ENCODE measurements around the gene CDC45.
"Not testable (repeated sequence)": the region's sequence is repeated elsewhere in the genome, so short reads cannot be mapped to it uniquely, and the experiment has no call there.

Gene CDC45

DNA sequence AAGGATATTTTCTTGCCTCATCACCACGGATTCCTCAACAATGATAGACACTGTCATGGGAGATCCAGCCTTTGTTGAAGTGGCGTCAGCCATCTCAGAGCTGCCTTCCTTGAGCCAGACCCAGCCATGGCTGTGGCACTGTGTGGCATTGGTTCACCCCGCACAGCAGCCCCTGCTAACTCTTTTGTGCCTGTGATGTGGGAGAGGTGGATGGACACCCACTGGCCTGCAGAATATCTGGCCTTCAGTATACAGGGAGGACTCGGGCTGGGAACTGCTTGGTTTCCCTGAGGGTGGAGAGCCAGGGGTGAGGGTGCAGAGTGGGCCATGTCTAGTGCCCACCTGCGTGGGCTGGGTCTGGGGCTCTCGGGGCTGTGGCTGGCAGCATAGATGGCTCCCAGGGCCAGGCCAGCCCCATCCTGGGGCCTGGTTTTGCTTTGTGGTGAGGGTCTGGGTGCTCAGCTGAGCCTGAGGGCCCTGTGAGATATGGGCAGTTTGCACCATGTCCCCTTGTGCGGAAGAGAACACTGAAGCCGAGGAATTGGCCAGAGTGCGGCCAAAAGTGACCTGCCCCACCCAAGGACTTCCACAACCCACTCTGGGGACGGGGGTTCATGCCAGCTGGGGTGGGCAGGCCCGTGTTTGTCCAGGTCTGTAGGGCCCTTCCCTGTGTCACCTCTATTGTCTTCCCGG lies 38.3 kb downstream of the CDC45 start:
- DNase-seq, result no peak

- no peak for DNase-seq
Measured at GRCh38 chr22:19518635-19519034, 38.9 kb downstream of the CDC45 start.

DNA sequence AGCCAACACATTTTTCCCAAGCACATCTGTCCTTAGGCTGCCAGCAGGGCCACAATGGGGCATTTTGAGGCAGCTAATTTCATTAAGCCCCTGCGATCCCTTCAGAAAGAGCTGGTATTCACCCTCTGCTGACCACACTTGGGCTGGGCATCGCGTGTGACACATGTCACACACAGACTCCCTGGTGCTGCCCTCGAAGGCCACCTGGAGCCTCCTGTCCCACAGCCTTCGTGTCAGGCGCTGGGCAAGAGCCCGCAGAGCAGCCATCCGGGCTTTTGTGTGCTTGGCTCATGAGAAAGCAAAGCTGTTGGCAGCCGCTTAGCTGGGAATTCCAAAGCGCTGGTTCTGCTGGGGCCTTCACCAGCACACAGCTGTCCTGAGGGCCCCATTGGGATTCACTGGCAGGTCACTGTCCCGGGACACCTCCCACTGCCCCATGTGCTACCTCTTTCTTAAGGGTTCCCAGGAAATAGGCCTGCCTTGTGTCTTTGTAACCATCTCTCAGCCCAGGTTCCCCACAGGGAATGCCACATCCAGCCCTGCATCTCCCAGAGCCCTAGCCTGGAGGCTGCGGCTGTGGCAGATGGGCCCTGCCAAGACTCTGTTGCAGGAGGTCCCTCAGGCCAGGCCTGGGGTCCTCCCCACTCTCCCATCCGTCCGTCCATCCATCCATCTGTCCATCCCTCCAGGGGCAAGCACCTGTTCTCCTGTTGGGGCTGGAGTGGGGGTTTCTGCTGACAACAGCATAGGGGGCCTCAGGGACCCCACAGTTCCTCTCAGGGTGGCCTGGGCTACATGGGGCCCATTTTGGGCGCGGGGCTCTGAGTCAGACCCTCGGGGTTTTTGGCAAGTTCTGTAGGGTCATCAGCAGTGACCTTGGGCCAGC lies 39.6 kb downstream of the CDC45 start:
- DNase-seq, result no peak

GRCh38 chr22:19520007-19520406 lies 40.3 kb downstream of the CDC45 start:
- no peak for DNase-seq

DNA sequence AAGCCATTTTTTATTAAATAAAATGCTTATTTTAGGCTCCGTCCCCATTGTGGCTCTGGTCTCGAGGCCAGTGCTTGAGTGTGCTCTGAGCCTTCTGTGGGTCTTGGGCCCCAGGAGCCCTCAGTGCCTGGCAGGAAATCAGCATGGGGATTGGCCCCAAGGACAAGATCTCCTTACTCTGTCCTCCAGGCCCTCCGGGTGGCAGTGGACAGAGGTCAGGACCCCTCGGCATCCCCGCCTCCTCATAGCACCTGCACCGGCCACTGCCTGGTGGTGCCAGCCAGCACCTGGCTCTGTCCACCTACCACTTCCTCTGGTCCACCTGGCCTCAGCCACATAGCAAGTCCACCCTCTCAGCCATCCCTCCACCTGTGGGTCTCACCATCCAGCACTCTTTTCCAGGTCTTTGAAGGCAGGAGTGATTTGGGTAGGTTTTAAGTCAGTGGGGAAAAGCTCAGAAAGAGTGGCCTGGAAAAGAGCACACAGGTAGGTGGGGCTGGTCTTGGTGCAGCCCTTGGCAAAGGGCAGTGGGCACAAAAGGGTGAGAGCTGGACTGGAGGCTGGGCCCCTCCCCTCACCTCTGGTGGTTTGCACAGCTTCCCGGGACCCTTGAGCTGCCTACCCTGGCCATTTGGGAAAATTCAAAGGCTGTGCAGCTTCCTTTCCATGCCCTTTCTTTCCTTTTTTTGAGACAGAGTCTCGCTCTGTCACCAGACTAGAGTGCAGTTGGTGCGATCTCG lies 41.0 kb downstream of the CDC45 start:
- DNase-seq, result no peak

DNA sequence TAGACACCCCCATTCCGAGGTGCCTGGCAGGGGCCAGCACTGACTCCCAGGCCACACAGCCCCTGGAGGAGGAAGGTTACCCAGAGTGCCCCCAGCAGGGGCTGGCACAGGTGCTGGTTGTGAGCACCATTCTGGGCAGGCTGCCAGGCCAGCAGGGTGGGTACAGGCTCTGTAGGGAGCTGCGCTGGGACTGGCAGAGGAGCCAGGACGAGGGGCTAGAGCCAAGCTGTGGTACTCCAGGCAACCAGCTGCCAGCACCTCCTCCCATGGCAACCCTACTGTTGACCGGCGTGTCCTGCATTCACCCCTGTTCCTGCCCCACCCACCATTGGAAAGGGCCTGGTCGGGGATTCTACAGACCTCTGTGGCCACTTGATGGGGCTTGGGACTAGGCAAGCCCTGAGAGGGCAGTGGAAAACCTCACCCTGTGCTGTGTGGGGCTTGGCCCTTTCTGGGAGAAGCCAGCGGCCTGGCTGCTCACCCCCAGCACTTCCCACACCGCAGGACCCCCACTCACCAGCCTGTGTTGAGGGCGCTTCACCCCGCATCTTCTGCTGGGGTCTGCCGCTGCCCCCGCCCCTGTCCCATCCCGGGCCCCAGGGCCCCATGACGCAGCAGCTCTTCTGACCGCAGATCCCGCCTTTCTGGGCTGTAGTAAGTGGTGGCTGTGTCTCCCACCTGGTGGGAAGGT lies 42.6 kb downstream of the CDC45 start:
- no peak for DNase-seq

GRCh38 chr22:19522881-19523239 lies 43.1 kb downstream of the CDC45 start:
- DNase-seq, result no peak

- DNase-seq, result peak in 1 of 2 donors; percentile 23
Measured at GRCh38 chr22:19523240-19524169, 43.8 kb downstream of the CDC45 start.

- DNase-seq, result no peak
Measured at GRCh38 chr22:19524170-19525115, 44.7 kb downstream of the CDC45 start, which contains the start of gene CLDN5. Gene CLDN5 (minus strand): TSS chr22:19524410. CDS start chr22:19524255, 155 bp downstream.

DNA sequence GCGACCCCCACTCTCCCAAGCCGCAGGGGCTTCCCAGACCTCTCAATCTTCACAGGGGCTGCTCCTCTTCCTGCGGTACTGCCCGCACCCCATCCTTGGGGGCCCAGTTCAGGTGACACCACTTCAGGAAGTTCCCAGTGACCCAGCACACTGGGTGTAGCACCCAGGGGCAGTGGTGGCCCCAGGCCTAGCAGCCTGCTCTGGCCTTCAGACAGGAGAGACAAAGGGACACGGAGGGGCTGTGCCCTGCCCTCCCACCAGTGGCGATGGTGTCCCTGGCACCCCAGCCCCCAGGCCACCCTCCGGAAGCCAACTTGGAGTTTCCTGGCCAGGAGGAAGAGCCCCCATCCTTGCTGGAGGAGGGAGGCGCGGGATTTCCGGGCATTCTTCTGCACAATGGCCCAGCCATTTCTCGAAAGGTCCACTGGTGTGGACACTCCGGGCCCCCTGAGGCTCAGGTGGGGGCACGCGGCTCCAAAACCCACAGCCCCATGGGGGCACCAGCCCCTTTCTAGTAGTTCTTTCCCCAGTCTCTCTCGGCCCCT lies 45.5 kb downstream of the CDC45 start:
- no peak for DNase-seq

DNA sequence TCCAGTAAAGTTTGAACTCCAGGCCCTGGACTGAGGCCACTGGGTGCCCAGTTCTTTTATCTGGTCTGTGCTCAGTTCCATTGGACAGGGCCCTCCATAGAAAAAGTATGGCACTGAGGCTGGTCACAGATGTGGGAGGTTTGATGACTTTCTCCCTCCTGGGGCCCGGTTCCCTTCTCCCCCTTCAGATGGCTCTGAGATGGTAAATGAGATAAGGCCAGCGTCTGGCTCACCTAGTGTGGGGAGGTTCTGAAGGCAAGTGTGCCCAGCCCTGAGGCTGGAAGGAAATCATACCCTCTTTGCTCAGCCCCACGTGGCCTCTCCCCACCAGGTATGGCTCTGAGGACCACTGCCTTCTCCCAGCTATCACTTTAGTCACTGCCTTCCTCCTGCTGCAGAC lies 45.9 kb downstream of the CDC45 start:
- DNase-seq, result no peak

GRCh38 chr22:19526076-19526701 lies 46.5 kb downstream of the CDC45 start:
- DNase-seq, result no peak

DNA sequence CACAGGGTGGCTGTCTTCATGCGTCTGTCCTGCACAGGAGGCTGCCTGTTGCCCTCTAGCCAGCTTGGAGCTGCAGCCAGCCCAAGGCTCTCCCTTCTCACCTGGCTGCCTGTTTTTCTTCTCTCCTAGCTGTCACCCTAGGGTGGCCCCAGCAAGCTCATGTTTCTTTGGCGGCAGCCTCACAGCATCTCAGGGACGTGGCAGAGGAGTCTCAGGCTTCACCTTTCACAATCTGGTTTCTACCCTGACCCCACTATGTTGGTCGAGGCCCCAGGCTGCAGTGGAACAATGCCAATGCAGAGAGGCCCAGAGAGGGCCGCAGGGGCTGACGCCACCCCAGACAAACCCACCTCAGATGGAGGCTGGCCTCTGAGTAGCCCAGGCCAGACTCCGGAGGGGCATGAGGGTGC lies 47.0 kb downstream of the CDC45 start:
- no peak for DNase-seq

DNA sequence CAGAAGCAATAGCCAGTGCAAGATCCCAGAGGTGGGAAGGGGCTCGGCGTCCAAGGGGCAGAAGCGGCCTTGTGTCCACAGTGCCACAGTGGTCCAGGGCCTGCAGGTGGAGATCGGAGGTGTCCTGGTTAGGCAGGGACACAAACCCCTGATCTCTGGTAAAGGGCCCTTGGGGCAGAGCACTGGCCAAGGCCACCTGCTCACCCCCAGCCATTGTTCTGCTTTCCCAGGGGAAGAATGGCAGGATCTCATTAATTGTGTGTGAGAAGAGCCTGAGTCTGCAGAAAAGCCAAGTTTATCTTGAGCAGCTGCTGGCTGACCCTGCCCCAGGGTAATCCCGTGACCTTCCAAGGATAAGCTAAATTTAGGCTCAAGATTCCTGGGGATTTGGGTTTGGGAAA lies 47.6 kb downstream of the CDC45 start:
- DNase-seq, result no peak

- no peak for DNase-seq
Measured at GRCh38 chr22:19527861-19528417, 48.2 kb downstream of the CDC45 start.

- DNase-seq, result no peak
Measured at GRCh38 chr22:19529811-19530210, 50.1 kb downstream of the CDC45 start.

- no peak for DNase-seq
Measured at GRCh38 chr22:19530751-19531150, 51.0 kb downstream of the CDC45 start.

DNA sequence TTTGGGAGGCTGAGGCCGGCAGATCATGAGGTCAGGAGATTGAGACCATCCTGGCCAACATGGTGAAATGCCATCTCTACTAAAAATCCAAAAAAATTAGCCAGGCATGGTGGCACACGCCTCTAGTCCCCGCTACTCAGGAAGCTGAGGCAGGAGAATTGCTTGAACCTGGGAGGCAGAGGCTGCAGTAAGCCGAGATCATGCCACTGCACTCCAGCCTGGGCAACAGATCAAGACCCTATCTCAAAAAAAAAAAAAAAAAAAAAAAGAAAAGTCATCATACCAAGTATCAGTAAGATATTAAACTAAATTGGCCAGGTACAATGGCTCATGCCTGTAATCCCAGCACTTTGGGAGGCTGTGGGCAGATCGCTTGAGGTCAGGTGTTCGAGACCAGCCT lies 51.6 kb downstream of the CDC45 start:
- DNase-seq, result not testable (repeated sequence)

DNA sequence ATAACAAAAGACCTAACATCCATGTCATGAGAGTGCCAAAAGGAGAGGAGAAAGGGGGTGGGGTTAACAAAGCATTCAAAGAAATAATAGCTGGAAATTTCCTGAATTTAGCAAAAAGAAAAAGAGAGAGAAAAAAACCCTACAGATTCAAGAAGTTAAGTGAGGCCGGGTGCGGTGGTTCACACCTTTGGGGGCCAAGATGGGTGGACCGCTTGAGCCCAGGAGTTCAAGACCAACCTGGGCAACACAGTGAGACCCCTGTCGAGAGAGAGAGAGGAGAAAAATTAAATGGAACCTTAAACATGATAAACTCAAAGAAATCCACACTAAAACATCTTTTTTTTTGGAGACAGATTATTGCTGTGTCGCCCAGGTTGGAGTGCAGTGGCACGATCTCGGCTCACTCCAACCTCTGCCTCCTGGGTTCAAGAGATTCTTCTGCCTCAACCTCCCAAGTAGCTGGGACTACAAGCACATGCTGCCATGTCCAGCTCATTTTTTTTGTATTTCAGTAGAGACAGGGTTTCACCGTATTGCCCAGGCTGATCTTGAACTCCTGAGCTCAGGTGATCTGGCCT lies 53.4 kb downstream of the CDC45 start:
- DNase-seq, result no peak

Data from inflammatory macrophage treated with lipopolysaccharide for 1 hour (primary cell).